ENCODE measurements around the gene COMTD1.

- TF ChIP-seq EZH2phosphoT487 (IDR thresholded peaks at IDR 0.05; ENCODE audit: insufficient read depth, low read depth) (no peak), EZH2 (IDR thresholded peaks at IDR 0.05; ENCODE audit: insufficient read depth, poor library complexity, severe bottlenecking) (no peak)
Observed at GRCh38 chr10:75281974-75282373, 46.2 kb upstream of the COMTD1 start.
